ENCODE data around the gene CNTN1. TPM values are rescaled to one million over a fixed set of nuclear protein-coding genes. Genes with fewer than 3 reads are reported as not detected.

The CNTN1 gene
- total and polyA plus RNA-seq, 2 experiments from 2014 or later = 0.58 to 2.4 TPM

GRCh38 chr12:40834321-40834720 is 142.1 kb downstream of the CNTN1 start:
- H2AFZ ChIP-seq = no peak overlapping the region
- TF ChIP-seq CTCF (IDR thresholded peaks at IDR 0.05; ENCODE audit: poor library complexity) (no peak), EZH2 (IDR thresholded peaks at IDR 0.05; ENCODE audit: borderline replicate concordance) (no peak), EZH2phosphoT487 (IDR thresholded peaks at IDR 0.05; ENCODE audit: low read depth, severe bottlenecking, unreplicated experiment) (no peak)

GRCh38 chr12:40837891-40838429 is 145.7 kb downstream of the CNTN1 start:
- Histone ChIP-seq H2AFZ (no peak overlapping the region), H3K27me3 (no peaks in the 10 kb centered on the region), H3K4me3 (no peak overlapping the region), H3K4me2 (no peak overlapping the region), H3K27ac (no peak overlapping the region), H4K20me1 (ENCODE audit: insufficient read depth, poor library complexity, severe bottlenecking) (no peaks in the 10 kb centered on the region), H3K4me1 (ENCODE audit: insufficient read depth) (no peaks in the 10 kb centered on the region), H3K9me3 (ENCODE audit: low read depth) (no peaks in the 10 kb centered on the region), H3K36me3 (replicated peaks; ENCODE audit: insufficient read depth, low read depth) (no peaks in the 10 kb centered on the region), H3K9me2 (replicated peaks; ENCODE audit: insufficient read depth) (no peaks in the 10 kb centered on the region), H3K79me2 (no peaks in the 10 kb centered on the region)
- TF ChIP-seq CTCF (IDR thresholded peaks at IDR 0.05; ENCODE audit: poor library complexity) (no peak), EZH2phosphoT487 (IDR thresholded peaks at IDR 0.05; ENCODE audit: low read depth, severe bottlenecking, unreplicated experiment) (no peak)
- 96% methylated on average over 6 of the region's 6 CpGs for WGBS (ENCODE audit: low lambda C conversion rate, missing lambda C conversion rate)
- no peak for DNase-seq (ENCODE audit: low spot score)

More at GRCh38 chr12:40834321-40834720, 142.1 kb downstream of the CNTN1 start:
- no peaks in the 10 kb centered on the region for H3K4me1 ChIP-seq (ENCODE audit: insufficient read depth)
- no peaks in the 10 kb centered on the region for H4K20me1 ChIP-seq (ENCODE audit: insufficient read depth, poor library complexity, severe bottlenecking)
- H3K4me2 ChIP-seq = no peak overlapping the region
- H3K27me3 ChIP-seq = no peaks in the 10 kb centered on the region
- DNase-seq (ENCODE audit: low spot score) = no peak
- no peak overlapping the region for H3K4me3 ChIP-seq
- 73% methylated on average over 5 of the region's 5 CpGs for WGBS (ENCODE audit: low lambda C conversion rate, missing lambda C conversion rate)
- no peaks in the 10 kb centered on the region for H3K9me3 ChIP-seq (ENCODE audit: low read depth)
- no peak overlapping the region for H3K27ac ChIP-seq
- no peaks in the 10 kb centered on the region for H3K9me2 ChIP-seq (replicated peaks; ENCODE audit: insufficient read depth)
- H3K79me2 ChIP-seq = no peaks in the 10 kb centered on the region
- H3K36me3 ChIP-seq (replicated peaks; ENCODE audit: insufficient read depth, low read depth) = no peaks in the 10 kb centered on the region

- WGBS (ENCODE audit: low lambda C conversion rate, missing lambda C conversion rate) = 81% methylated on average over 3 of the region's 3 CpGs
- no peak overlapping the region for H3K4me3 ChIP-seq
- H2AFZ ChIP-seq = no peak overlapping the region
- H3K4me2 ChIP-seq = no peak overlapping the region
- no peak overlapping the region for H3K27ac ChIP-seq
- H3K27me3 ChIP-seq = no peaks in the 10 kb centered on the region
- H4K20me1 ChIP-seq (ENCODE audit: insufficient read depth, poor library complexity, severe bottlenecking) = no peaks in the 10 kb centered on the region
- DNase-seq (ENCODE audit: low spot score) = no peak
- H3K4me1 ChIP-seq (ENCODE audit: insufficient read depth) = no peaks in the 10 kb centered on the region
- no peaks in the 10 kb centered on the region for H3K79me2 ChIP-seq
- no peaks in the 10 kb centered on the region for H3K9me2 ChIP-seq (replicated peaks; ENCODE audit: insufficient read depth)
- H3K36me3 ChIP-seq (replicated peaks; ENCODE audit: insufficient read depth, low read depth) = no peaks in the 10 kb centered on the region
- TF ChIP-seq CTCF (IDR thresholded peaks at IDR 0.05; ENCODE audit: poor library complexity) = no peak
- no peak for TF ChIP-seq EZH2 (IDR thresholded peaks at IDR 0.05; ENCODE audit: borderline replicate concordance)
- no peak for TF ChIP-seq EZH2phosphoT487 (IDR thresholded peaks at IDR 0.05; ENCODE audit: low read depth, severe bottlenecking, unreplicated experiment)
- no peaks in the 10 kb centered on the region for H3K9me3 ChIP-seq (ENCODE audit: low read depth)
Observed at GRCh38 chr12:40843495-40843894, 151.3 kb downstream of the CNTN1 start.

- no peaks in the 10 kb centered on the region for H3K9me3 ChIP-seq (ENCODE audit: low read depth)
- DNase-seq (ENCODE audit: low spot score) = no peak
- H3K4me3 ChIP-seq = no peak overlapping the region
- H2AFZ ChIP-seq = no peak overlapping the region
- no peak overlapping the region for H3K27ac ChIP-seq
- TF ChIP-seq EZH2 (IDR thresholded peaks at IDR 0.05; ENCODE audit: borderline replicate concordance) = no peak
- no peak for TF ChIP-seq EZH2phosphoT487 (IDR thresholded peaks at IDR 0.05; ENCODE audit: low read depth, severe bottlenecking, unreplicated experiment)
- TF ChIP-seq CTCF (IDR thresholded peaks at IDR 0.05; ENCODE audit: poor library complexity) = no peak
- WGBS (ENCODE audit: low lambda C conversion rate, missing lambda C conversion rate) = 41% methylated on average over 1 of the region's 1 CpG
- H3K36me3 ChIP-seq (replicated peaks; ENCODE audit: insufficient read depth, low read depth) = no peaks in the 10 kb centered on the region
- no peaks in the 10 kb centered on the region for H3K9me2 ChIP-seq (replicated peaks; ENCODE audit: insufficient read depth)
- no peaks in the 10 kb centered on the region for H3K27me3 ChIP-seq
- no peaks in the 10 kb centered on the region for H3K79me2 ChIP-seq
- no peak overlapping the region for H3K4me2 ChIP-seq
- no peaks in the 10 kb centered on the region for H3K4me1 ChIP-seq (ENCODE audit: insufficient read depth)
- no peaks in the 10 kb centered on the region for H4K20me1 ChIP-seq (ENCODE audit: insufficient read depth, poor library complexity, severe bottlenecking)
Observed at GRCh38 chr12:40853221-40853620, 161.0 kb downstream of the CNTN1 start.

Measured in hepatocyte (in vitro differentiated cells).